HG03064 (cell line): ENCODE results near the gene XRRA1.
A peak's percentile ranks its signal among the peaks of the same experiment; 100 is the strongest.

Source experiments
- ATAC-seq: cut with Tn5 transposase; IDR thresholded peaks from one replicate; pipeline ENCODE4 v1.9.1; 2021; ENCODE audit warnings: low read depth; ENCODE audit not compliant: unreplicated experiment

The XRRA1 gene

GRCh38 chr11:74951226-74951625, 2.3 kb upstream of the XRRA1 start:
- ATAC-seq = no peak

DNA sequence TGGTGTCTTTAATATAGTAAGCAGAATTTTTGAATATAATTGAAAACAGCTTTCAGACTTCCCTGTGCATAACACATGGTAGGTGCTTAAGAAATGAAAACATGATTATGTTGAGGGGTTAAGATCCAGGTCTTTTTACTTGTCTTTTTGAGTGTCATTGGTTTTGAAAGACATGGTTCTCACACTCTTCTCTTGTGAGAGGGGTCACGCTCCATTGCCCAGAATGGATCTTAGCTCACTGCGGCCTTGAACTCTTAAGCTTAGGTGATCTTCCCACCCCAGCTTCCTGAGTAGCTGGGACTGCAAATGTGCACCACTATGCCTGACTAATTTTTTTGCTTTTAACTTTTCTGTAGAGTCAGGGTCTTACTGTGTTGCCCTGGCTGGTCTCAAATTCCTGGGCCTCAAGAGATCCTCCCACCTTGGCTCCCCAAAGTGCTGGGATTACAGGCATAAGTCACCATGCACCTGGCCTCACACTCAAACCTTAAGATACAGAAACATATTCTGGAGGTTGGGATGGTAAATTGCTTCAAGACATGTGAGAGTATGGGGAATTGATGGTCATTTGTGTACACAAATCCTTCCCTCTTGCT, 1.6 kb upstream of the XRRA1 start:
- ATAC-seq = no peak

- no peak for ATAC-seq
Measured at GRCh38 chr11:74949753-74950137, 854 bp upstream of the XRRA1 start.

GRCh38 chr11:74948546-74948897, 369 bp downstream of the XRRA1 start:
- peak; percentile 25 for ATAC-seq

- no peak for ATAC-seq
Measured at GRCh38 chr11:74942073-74942759, 6.7 kb downstream of the XRRA1 start.

GRCh38 chr11:74941492-74941891, 7.4 kb downstream of the XRRA1 start:
- ATAC-seq = no peak

GRCh38 chr11:74937696-74938475, 11.0 kb downstream of the XRRA1 start:
- ATAC-seq = no peak

DNA sequence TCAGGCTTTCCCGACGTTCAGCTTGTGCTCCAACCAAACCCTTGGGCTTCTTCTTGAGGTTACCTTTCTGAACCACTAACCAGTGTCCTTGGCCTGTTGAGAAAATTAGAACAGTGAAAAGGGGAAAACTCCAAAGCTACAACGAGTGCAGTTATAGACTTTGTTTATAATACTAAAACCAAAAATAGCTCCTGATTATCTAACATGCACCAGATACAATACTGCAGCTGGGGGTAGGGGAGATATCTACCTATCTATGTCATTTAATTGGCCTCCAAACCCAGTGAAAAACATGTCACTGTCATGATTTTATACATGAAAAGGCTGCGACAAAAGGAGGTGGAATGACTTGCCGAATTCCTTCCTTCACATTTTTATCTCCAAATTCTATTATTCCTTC, 11.9 kb downstream of the XRRA1 start:
- no peak for ATAC-seq

GRCh38 chr11:74936087-74936486, 12.8 kb downstream of the XRRA1 start:
- no peak for ATAC-seq

GRCh38 chr11:74935285-74935684, 13.6 kb downstream of the XRRA1 start:
- no peak for ATAC-seq

DNA sequence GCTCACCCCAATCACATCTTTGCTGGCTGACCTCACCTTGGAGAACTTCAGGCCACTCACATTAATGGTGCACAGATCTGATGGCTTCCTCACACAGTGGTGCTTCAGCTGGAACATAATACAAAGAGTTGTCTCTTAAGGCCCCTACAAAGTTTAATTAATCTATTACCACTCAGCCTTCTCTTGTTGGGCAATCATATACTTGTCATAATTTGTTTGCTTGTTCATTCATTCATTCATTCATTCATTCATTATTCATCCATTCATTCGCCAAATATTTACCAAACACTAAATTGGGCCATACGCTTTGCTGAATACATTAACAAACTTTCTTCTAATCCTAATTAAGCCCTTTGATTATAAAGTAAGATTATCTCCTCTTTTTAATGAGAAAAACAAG, 15.1 kb downstream of the XRRA1 start:
- ATAC-seq = no peak

DNA sequence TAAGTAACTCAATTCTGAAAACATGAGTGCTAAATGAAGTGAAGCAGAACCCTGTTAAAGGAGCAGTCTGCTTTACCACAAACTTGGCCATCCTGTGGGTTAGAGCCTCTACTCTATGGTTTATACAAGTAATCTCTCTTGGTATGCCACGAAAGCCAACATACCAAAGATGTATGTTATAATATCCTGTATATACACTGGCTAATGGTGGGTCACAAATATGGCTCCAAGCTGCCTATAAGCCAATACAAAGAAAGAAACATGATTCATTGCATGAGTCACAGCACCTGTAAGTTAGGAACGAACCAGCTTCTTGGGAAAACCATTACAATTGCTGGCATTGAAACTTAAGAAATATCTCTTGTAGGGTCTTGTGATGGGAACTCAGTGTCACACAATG, 16.1 kb downstream of the XRRA1 start:
- no peak for ATAC-seq

GRCh38 chr11:74932169-74932568, 16.7 kb downstream of the XRRA1 start:
- ATAC-seq = no peak

DNA sequence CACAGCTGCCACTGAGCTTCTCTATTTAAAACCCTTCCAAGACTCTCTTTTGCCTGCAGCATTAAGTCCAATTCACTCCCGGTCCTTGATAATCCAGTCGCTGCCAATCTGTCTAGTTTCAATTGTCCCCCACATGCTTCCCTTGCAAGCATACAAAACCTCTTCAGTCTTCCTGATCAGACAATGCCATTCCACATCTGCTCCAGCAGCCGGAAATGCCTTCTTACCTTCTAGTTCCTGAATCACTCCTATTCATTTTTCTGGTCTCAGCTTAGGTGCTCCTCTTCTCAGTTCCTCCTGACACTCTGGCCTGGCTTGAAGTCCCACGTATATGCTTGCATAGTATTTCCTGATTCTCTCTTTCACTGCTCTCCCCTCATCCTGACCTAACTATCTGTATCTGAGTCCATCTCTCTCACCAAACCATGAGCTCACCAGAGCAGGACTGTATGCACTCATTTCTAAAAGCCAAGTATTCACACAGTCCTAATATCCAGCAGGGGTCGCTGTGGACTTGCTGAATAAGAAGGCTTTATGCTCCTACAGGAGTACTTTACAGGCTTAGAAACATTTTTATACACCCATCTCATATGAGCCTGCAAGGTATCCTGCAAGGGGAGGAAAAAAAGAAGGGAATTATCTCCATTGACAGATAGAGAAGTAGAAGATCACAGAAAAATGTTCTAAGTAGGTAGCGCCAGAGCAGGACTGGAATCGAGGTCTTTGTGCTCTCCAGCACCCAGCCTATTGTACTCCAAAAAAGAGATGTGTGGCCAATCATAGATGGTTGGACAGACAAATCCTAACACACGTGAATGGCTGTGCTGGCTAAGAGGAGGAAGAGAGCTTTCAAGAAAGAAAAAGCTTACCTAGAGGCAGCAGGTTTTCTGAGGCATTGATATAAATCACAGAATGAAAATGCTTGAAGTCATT, 19.2 kb downstream of the XRRA1 start:
- ATAC-seq = no peak

- ATAC-seq = no peak
Measured at GRCh38 chr11:74927496-74927895, 21.4 kb downstream of the XRRA1 start.

DNA sequence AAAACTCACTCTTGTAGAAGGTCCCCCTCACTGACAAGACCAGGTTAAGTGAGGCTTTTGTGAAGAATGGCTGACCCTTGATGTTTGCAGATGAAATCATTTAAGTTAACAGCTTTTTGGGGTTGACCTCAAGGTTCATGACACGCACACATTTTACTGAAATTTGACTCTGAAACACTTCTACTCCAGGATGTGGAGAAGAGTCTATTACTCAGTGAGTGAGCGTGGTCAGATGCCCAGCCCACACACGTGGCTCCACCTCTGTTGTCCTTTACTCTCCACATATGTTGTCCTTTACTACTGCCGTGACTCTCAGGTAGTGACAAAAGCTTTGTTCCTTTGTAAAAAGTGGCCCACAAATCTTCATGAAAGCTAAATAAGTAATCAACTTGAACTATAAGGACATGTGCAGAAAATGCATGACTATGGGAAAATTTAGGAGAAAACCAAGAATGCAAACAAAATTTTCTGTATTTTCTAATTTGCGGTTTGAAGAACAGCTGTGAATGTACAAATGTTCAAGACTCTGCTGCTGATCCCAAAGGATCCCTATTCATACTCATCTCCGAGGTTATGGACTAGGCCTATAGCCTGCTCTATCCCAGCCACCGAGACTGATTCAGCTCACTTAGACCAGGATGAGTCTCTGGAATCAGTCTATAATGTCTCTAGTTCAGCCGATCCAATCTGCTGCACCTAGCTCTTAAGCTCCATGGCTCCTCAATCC, 22.4 kb downstream of the XRRA1 start:
- ATAC-seq = no peak

DNA sequence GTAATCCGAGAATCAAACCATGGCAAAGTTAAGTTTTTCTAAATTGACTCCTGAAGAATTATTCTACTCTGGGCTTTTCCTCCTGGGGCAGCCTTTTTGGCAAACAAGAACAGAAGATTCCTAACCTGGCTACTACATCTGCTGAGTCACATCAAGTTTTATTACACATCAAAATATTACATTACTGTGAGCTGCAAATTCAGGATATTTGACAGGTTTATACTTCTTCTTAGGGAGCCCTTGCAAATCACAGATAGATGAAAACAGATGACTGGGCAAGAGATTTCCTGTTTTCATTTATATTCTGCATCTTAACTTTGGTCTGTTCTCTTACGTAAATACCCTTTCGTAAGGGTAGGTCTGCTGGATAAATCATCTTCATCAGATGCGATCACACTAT, 23.6 kb downstream of the XRRA1 start:
- no peak for ATAC-seq

GRCh38 chr11:74923125-74923524, 25.8 kb downstream of the XRRA1 start:
- no peak for ATAC-seq

GRCh38 chr11:74909812-74910211, 39.1 kb downstream of the XRRA1 start:
- ATAC-seq = no peak

- ATAC-seq = no peak
Measured at GRCh38 chr11:74909385-74909784, 39.5 kb downstream of the XRRA1 start.
